K562 (cell line): ENCODE measurements around the gene PPP1R36. TPM values are rescaled to one million over a fixed set of nuclear protein-coding genes. Genes with fewer than 3 reads are reported as not detected.

Source experiments
- MED1 ChIP-seq: sonication (generic); formaldehyde crosslinking; IDR thresholded peaks from 2 replicates; pipeline ENCODE4 v1.8.1; 2023; ENCODE audit warnings: missing genetic modification reagents, borderline replicate concordance
- NCOA6 ChIP-seq: fragments of 450-650 bp; IDR thresholded peaks from 2 replicates; pipeline ENCODE4 v1.6.1; 2017; ENCODE audit warnings: mild to moderate bottlenecking
- RREB1 ChIP-seq: fragments of 250-450 bp; sonication (Bioruptor Pico); IDR thresholded peaks from 2 replicates; pipeline ENCODE4 v1.4.0; 2020
- ZNF740 ChIP-seq, 3 experiments: fragments of 200-800 bp in 1 of 3; sonication (Bioruptor generic) in 1 of 3; sonication (generic) in 1 of 3; formaldehyde crosslinking in 1 of 3; IDR thresholded peaks; 2 replicates each; pipeline versions ENCODE4 v1.6.1 to v1.8.0; 2016 to 2022; ENCODE audit warnings: mild to moderate bottlenecking in 2 of 3, missing compliant biosample characterization in 2 of 3, missing genetic modification characterization in 2 of 3, missing genetic modification reagents in 1 of 3
- polyA plus RNA-seq, 8 experiments: library from polyadenylated mRNA; depleted of rRNA in 4 of 8; stranded (reverse) in 5 of 8; unstranded in 3 of 8; fragments of >200 nt; fragmentation: Nextera tagmentation in 2 of 8; fragmentation: Illumina TruSeq in 1 of 8; extraction: Ambion mirVana in 2 of 8; extraction: Trizol in 1 of 8; gene quantifications; 2 replicates each; pipeline versions ENCODE4 v1.2.1 to v1.2.3, GENCODE V29; 2011 to 2014; ENCODE audit warnings: inconsistent platforms in 1 of 8, missing spikeins in 1 of 8
- total RNA-seq, 7 experiments: library from RNA; depleted of rRNA in 6 of 7; stranded (reverse); fragments of >200 nt in 6 of 7; fragmentation: Illumina TruSeq in 2 of 7; extraction: Trizol in 2 of 7; gene quantifications; 2 replicates each; pipeline versions ENCODE4 v1.2.1 to v1.2.3, GENCODE V29; 2011 to 2021; ENCODE audit warnings: low replicate concordance in 1 of 7

PPP1R36 gene
- total and polyA plus RNA-seq, 9 of the 15 experiments (the other 6 are each of a cell fraction or from before 2014, with no cell fraction given): 0.29 TPM; not detected in 8

- TF ChIP-seq ZNF740 (CRISPR knock-in tag; IDR thresholded peaks at IDR 0.05): no peak
- TF ChIP-seq ZNF740 (tag; IDR thresholded peaks at IDR 0.05): no peak
- TF ChIP-seq MED1 (CRISPR knock-in tag): no peak
- TF ChIP-seq NCOA6: no peak
- TF ChIP-seq RREB1 (CRISPR knock-in tag): no peak
These were observed 42.2 kb upstream of the PPP1R36 start (continued) for GRCh38 chr14:64507376-64508156.
